ENCODE data around the gene VIT.

The VIT gene

DNA sequence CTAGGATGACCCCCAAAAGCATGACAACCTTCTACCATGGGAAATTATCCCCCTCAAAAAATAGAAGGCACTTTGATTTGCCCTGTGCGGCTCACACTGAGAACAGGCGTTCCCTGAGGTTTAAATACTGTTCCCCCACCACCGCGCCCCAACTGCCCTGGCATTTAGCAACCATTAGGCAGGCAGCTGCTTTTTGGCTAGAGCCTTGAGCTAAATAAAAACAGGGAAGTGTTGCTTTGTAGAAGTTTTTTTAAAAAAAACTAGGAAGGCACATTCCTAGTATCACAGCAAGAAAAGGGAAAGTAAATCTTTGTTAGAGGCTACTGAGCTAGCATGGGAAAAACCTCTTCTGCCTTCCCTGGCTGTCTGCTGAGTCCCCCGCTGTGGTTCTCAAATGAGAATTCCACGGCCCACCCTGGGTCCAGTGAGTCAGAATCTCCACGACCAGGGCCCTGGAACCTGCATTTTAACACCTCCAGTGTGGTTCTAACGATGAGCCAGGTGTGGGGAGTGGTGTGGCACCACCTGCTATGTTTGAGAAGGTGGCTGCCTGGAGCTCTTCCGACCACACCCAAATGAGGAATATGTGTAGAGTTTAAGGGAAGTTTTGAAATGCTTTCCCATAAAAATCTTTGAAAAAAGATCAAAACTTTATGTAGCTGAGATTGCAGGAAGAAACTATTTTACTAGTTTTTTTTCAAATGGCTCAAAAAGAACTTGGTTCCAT, 66.4 kb downstream of the VIT start:
- no peak for FAIRE-seq
- no peak for DNase-seq (ENCODE audit: low spot score)

DNA sequence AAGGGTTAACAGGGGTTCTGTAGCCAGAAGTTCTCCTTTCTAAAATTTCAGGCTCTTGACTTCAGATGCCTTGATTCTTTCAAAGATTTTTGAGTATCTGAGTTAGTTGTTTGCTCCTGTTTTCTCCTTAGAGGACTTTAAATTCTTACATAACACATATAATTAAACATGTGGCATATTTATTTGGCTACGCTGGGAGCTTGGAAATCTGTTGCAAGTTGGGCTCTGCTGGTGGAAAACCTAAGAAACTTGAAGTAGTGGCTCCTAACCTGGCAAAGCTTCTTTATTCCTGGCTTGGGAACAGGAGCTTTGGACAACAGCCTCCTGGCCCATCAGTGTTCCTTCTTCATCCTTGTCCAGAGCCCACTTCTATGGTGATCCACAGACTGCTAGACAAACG, 72.6 kb downstream of the VIT start:
- FAIRE-seq: no peak
- no peak for DNase-seq (ENCODE audit: low spot score)

DNA sequence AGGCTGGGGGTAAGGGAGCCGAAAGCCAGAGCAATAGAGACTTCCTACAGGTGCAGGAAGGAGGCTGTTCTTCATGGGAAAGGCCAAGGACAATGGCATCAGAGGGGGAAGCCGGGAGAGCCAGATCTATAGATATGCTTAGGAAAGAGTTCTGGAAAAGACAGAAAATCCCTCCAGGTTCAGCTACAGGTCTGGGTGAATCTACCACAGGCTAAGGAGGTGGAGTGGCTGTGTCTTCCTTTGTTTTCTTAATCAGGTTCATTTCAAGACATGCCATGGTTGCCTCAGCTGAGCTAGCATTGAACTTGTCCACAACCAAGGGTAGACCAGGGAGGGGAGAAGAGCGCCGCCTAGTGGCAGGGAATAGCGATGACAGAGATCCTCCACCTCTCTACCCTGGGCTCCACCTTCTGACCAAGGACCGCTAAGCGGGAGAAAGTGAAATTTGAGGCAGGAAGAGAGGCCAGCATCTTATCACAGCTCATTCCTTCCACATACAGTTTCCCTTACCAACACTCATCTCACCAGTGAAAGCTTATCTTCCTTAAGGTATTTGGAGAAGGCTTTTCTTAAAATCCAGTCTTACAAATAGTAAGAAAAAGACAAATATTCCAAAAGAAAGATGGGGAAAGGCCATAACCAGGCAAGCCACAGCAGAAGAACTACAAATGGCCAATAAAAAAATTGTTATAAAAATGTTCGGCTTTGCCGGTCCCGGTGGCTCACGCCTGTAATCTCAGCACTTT, 74.2 kb downstream of the VIT start:
- peak; percentile 84 for DNase-seq (ENCODE audit: low spot score)
- no peak for FAIRE-seq

DNA sequence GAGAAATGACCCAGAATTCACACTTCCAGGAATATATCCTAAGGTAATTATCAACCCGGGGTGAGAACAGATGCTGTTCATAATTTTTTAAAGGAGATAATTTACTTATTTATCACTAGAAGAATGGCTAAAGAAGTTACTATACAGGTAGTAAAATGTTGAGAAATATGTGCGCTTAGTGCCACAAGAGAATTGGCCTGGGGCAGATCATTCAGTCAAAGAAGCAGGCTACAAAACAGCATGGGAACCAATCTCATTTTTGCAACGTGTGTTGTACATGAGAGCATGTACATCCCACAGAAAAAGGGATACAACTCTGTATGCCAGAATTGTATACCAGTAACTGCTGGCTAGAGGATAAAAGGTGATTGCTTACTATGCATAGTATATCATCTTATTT, 75.2 kb downstream of the VIT start:
- FAIRE-seq (no peak), DNase-seq (ENCODE audit: low spot score) (no peak)

DNA sequence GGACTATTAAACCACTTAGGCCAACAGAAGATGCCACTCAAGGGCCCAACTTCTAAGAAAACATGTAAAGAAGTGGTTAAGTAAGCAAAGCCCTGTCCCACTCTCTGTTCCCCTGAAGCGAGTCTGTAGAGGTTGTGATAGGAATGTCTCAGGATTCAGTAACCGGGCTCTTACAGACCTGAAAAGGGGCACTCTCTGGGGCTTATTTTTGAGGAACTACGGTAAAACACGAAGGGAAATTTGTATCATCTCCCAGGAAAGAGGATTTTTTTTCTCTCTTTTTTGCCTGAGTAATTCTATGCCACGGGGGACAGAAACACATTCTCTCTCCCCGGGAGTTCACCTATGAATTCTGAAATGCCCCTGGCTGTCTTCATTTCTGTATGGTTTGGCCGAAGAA, 77.4 kb downstream of the VIT start:
- FAIRE-seq (no peak), DNase-seq (ENCODE audit: low spot score) (no peak)

DNA sequence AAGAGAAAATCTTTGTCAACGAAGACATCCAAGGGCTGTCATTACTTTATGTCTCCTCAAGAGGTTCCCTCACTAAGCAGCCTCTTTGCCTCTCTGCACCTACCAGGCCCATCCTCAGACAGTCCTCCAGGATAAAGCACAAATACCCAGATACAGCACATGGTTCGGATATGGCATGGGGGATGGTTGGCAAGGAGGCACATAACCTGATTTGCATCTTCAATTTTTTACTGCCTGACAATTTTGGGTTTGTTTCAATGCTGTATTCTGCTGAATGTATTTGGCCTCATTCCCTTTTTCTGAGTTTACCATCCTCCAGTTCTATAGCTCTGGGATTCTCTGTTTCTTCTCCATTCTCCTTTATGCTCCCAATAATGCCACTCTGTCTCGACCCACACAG, 78.8 kb downstream of the VIT start:
- DNase-seq (ENCODE audit: low spot score): no peak
- no peak for FAIRE-seq

DNA sequence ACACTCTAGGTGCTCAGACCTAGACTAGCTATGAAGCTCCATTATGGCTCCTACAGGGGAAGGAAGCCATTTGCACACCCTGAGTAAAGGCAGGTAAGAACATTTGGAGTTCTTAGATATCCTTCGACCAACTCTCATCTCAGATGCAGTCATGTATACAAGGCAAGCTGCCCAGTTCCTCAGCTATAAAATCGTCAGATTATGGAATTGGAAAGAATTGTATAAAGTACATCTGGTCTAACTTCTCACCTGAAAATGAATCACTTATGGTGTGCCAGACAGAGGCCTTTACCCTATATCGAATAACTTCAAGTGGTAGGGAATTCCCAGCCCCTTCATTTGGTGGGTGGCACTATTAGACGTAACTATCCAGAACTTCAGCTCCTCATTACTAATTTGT, 79.3 kb downstream of the VIT start:
- FAIRE-seq (no peak), DNase-seq (ENCODE audit: low spot score) (no peak)

DNA sequence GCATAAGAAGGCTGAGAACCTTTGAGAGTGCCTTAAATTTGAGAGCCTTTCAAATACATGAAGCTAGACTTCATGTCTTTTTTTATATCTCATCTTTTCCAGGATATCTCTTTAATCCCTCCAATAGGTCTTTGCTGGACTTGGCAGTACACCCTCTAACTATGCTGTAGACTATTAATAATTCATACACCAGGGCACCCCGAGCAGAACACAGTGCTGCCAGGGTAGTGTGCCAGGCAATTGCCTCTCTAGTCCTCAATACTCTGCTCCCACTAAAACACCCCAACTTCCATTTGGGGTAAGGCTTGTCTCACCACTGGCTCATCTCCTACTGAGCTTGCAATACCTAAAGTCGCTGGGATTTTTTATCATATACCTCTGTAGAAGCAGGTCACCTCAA, 80.8 kb downstream of the VIT start:
- no peak for FAIRE-seq
- no peak for DNase-seq (ENCODE audit: low spot score)

DNA sequence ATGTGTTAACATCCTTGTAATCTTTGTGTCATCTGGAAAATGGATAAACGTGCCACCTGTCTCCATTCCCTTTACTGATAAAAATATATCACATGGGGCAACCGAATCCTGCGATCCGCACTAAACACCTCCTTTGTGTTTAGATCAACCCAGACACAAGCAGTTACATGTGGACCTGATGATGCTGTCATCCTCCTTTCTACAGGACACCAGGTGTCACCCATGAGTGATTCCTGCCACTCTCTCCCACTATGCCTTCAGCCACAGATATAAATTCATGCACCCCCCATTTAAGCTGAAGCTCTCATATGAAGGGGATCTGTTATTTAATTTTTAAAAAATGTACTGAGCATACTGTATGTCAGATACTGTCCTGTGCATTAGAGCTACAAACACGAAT, 81.3 kb downstream of the VIT start:
- DNase-seq (ENCODE audit: low spot score): no peak
- FAIRE-seq: no peak

DNA sequence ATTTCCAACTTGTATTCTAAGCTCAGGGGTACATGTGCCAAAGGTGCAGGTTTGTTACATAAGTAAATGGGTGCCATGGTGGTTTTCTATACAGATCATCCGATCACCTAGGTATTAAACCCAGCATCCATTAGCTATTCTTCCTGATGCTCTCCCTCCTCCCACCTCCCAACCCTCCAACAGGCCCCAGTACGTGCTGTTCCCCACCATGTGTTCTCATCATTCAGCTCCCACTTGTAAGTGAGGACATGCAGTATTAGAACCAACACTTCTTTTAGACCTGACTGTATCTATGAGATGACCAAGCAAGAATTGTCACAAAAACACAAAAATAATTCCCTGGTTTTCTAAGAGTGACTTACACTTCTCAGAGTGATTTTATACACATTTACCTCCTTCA, 83.0 kb downstream of the VIT start:
- FAIRE-seq: no peak

DNA sequence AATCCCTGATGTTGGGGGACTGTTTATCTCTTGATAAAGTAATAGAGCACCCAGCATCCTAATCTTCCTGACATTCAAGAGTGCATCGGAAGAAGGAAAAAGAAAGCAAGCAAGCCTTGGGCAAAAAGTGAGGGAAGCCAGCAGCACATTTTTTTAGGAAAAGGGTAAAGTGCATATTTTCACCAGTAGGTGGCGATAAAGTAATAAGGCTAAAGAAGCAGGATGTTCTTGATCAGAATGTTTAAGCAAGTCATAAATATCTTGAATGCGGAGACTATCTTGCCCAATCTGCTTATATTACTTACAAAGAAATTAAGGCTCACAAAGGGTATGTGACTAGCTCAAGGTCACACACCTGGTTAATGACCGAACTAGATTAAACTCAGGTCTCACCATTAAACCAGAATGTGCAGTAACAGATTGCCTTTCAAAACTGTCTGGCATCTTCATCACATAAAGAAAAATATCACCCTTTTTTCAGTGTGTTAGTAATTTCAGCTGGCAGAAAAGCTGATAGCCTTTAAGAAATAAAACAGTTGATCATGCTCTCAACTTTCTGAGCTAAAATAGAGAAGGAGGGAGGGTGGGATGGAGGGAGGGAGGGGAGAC, 83.8 kb downstream of the VIT start:
- FAIRE-seq (no peak), DNase-seq (ENCODE audit: low spot score) (peak; percentile 73)

More for the DNA sequence above, 83.0 kb downstream of the VIT start:
- no peak for DNase-seq (ENCODE audit: low spot score)

DNA sequence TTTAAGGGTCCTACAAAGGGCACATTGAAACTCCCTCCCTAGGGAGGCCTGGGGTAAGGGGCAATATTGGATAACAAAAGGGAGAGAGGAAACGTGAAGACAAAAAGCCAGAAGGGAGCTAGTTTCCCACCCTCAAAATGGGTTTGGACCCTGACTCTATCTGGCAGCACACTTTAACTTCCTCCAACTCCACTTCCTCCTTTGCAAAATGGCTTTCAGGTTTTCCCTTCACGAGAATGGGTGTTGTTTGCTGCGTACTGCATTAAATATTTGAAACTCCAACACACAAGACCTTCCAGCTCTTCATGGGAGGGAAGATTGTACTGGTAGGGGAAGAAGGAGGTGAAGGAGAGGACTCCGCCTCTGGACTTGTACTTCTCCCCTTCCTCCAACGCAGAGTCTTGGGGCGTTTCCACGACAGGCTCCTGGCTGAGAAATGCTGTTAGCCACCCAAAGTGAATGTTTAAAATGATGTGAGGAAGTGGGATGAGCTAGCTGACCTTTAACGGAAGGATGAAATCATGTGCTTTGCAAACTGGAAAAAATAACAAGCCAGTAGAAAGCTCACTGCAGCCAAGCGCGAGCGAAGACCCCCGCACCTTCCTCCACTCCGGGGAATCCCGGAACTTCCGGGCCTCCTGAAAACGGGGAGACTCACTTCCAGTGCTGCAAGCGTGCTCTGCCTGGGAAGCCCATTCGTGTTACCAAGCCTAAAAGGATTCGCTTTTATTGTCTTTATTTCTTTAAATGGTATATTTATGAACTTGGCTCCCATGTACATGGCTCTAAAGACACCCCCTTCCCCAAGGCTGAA, 85.6 kb downstream of the VIT start:
- FAIRE-seq (no peak), DNase-seq (ENCODE audit: low spot score) (no peak)

DNA sequence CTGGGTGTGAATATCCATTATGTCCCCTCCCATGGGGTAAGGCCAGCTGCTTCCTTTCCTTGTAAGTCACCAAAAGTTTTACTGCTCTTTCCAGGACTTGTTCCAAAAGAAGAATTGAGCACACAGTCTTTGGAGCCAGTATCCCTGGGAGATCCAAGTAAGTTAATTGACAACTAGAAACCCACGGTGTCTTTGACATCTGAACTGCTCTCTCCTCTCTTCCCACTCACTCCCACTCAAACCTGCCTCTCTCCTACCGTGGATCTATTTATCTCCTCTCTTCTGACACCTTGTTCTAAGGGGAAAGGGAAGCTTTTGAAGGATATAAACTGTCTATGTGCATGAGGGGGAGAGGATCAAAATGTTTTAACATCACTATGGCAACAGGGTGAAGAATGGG, 86.7 kb downstream of the VIT start:
- DNase-seq (ENCODE audit: low spot score) (no peak), FAIRE-seq (no peak)

DNA sequence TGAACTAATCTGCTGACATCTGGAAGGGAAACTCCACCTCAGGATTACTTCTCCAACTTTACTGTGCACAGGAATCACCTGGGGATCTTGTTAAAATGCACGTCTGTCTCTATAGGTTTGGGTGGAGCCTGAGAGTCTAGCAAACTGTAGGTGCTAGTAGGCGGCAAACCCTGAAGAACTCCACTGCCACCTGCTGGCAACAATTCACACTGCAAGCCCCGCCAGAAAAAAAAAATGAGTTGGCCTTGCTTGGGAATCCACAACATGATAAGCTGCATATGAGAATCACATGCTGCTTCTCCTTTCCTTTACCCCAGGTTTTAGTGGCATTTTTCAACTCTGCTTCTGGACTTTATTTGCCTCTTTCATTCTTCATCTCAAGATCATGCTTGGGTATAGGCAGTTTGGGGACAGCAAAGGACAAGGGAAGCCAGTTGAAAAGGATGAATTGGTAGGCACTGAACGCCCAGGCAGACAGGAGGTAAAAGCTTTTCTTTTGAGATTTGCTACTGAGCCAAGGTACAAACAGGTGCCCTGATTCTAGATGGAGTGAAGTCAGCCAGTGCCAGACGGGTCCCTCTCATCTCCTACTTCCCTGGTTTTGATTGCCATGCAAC, 88.8 kb downstream of the VIT start:
- FAIRE-seq (no peak), DNase-seq (ENCODE audit: low spot score) (peak; percentile 82)

DNA sequence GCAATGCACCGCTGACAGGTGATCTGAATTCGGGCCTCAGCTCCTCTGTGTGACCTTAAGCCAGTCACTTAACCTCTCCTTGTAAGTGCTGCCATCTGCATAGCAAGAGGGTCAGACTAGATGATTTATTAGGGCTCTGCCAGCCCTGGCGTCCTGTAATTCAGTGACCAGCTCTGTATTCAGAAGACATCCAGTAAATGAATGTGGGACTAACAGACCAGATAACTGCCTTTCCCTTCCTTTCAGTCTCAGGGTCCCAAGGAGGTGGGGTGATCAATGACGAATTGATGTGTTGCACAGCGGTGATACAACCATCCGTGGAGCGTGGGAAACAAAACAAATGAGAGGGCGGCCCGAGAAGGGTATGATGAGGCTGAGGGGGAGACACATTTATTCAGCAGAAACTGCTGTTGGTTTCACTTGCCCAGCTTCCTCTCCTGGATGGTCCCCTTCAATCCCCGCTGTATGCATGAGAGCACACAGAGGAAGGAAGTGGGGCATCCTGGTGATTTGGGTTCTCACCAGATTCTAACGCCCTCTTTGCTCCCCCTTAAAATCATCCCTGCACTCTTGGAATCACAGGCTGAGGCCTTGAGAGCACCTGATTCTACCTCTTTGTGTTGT, 92.8 kb downstream of the VIT start:
- FAIRE-seq (no peak), DNase-seq (ENCODE audit: low spot score) (no peak)

DNA sequence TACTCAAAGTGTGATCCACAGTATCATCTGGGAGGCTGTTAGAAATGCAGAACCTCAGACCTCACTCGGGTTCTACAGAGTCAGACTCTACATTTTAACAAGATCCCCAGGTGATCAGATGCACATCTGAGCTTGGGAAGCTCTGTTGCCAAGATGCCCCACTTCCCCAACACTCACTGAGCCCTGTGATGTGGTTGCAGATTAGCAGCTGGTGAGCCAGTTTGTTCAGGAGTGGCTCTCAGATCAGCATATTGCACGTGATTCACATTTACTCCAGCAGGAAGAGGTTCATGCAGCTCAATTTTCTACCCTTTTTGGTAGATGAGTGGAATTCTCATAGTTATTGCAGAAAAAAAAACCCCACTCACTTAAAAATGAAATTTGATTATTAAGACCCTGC, 96.4 kb downstream of the VIT start:
- DNase-seq (ENCODE audit: low spot score) (no peak), FAIRE-seq (no peak)

DNA sequence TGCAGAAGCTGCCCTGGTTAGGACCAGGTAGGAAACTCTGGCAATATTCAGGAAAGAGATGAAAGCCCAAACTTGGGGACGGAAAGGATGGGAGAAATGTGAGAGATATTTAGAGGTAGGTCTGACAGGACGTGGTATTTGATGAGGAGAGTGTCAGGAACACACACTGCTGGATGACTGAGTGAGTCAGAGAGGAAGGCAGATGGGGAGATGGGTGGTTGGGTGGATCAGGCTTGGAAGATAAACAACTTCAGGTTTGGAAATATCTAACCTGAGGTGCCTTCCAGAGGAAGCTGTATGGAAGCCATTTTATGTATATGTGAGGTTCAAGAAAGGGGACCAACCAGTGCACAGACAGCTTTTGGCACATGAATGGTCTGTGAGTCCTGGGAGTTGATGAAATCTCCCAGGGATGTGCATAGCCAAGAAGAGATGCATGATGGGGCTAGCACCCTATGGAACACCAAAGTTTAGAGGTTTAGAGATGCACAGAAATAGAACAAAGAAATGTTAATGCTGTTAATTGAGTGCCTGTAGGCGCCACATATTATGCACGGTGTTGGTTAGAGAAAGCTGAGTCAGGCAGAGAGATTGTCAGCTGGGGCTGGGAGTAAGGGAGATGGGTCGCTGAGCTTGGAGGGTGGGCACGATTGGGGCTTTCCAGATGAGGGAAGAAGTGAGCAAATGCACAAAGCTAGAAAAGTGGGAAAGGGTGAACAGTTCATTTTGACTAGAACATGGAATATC, 101.0 kb downstream of the VIT start:
- DNase-seq (ENCODE audit: low spot score) (peak; percentile 28), FAIRE-seq (no peak)

DNA sequence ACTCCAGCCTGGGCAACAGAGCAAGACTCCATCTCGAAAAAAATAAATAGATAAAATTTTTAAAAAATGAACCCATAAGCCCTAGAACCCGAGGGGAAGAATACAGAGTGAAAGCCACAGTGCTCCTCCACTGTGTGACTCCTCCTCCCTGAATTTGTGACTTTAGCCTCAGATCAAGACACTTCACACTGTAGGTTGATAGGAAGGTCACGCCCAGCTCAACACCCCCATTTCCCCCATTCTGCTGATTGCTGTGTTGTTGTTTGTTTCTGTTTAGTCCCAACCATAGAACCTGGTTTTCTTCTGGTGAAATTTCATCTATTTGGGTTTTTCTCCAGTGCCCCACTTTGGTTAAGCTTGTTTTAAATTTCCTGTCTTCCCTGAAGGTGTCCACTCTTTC, 102.2 kb downstream of the VIT start:
- DNase-seq (ENCODE audit: low spot score): no peak
- no peak for FAIRE-seq

DNA sequence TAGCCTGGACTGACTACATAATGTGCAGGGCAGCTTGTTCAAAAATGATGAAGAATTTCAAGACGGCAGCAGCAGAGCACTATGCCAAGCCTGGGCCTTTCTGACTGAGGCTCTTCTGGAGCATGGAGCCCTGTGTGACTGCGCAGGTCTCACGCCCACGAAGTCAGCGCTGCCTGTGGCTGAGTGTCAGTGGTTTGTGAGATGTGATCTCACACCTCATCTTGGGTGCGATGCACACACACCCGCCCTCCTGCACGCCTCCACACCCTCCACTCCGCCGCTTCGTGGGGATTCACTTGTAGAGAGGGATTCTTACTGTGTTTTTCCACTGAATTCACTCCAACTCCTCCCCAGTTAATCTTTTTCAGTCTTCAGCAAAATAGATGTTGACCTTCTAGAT, 103.9 kb downstream of the VIT start:
- FAIRE-seq: no peak

DNA sequence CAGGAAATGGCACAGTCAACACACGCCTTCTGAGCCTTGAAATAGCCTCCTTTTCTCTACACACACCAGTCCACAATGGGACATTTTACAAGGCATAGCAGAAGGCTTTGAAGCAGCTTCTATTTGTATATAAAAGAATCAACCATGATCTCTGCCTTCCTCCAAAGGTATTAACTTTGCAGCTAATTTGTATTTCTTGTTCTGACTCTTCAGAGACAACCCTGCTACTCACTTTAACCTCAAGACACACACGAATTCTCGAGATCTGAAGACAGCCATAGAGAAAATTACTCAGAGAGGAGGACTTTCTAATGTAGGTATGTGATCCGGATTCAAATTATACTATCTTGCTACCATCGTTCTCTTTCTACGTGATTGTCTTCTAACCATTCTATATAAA, 104.6 kb downstream of the VIT start:
- FAIRE-seq (no peak), DNase-seq (ENCODE audit: low spot score) (no peak)

More for the DNA sequence above, 103.9 kb downstream of the VIT start:
- no peak for DNase-seq (ENCODE audit: low spot score)
